CD14-positive monocyte (primary cell): ENCODE measurements around the gene CCDC85C. TPM values are rescaled to one million over a fixed set of nuclear protein-coding genes. Genes with fewer than 3 reads are reported as not detected.

Experiments used
- DNase-seq, 3 donors: peaks; one replicate each; pipeline ENCODE4 v3.0.0-alpha.2; 2011 to 2022
- H2AFZ ChIP-seq: 2 replicates; pipeline ENCODE4 v1.6.0; 2012; ENCODE audit warnings: mild to moderate bottlenecking, low read depth, low read length, inconsistent platforms; ENCODE audit not compliant: insufficient read depth, poor library complexity, severe bottlenecking
- H3K27ac ChIP-seq, 2 donors: 1 replicate in 1 of 2; 2 replicates in 1 of 2; pipeline ENCODE4 v1.5.1; 2012 to 2013; ENCODE audit warnings: low read length in 2 of 2, control low read depth in 1 of 2, inconsistent platforms in 1 of 2, low read depth in 1 of 2, mild to moderate bottlenecking in 1 of 2
- H3K27me3 ChIP-seq, 2 donors: one replicate each; pipeline versions ENCODE4 v1.6.0 to v1.6.1; 2011 to 2013; ENCODE audit warnings: low read length in 2 of 2; ENCODE audit not compliant: control insufficient read depth in 2 of 2, insufficient read depth in 2 of 2
- H3K36me3 ChIP-seq, 2 donors: replicated peaks in 1 of 2; 1 replicate in 1 of 2; 2 replicates in 1 of 2; pipeline versions ENCODE4 v1.5.1 to v1.6.1; 2012 to 2013; ENCODE audit warnings: low read length in 2 of 2, control low read depth in 1 of 2, inconsistent platforms in 1 of 2, mild to moderate bottlenecking in 1 of 2; ENCODE audit not compliant: insufficient read depth in 2 of 2, control insufficient read depth in 1 of 2
- H3K4me1 ChIP-seq, 2 donors: 1 replicate in 1 of 2; 2 replicates in 1 of 2; pipeline versions ENCODE4 v1.5.1 to v1.6.1; 2012 to 2013; ENCODE audit warnings: low read length in 2 of 2, control low read depth in 1 of 2, inconsistent platforms in 1 of 2, mild to moderate bottlenecking in 1 of 2, moderate library complexity in 1 of 2; ENCODE audit not compliant: insufficient read depth in 2 of 2, control insufficient read depth in 1 of 2
- H3K4me2 ChIP-seq: replicated peaks from 2 replicates; pipeline ENCODE3; 2012; ENCODE audit warnings: low read length, moderate library complexity, mild to moderate bottlenecking; ENCODE audit not compliant: poor library complexity, severe bottlenecking; ENCODE audit errors: extremely low read depth
- H3K4me3 ChIP-seq, 3 experiments: fragments of 200-600 bp in 1 of 3; sonication (generic) in 1 of 3; replicated peaks in 1 of 3; 1 replicate in 2 of 3; 2 replicates in 1 of 3; pipeline ENCODE4 v1.5.1; 2011 to 2013; ENCODE audit warnings: low read length in 3 of 3, mild to moderate bottlenecking in 3 of 3, control low read depth in 2 of 3, low read depth in 2 of 3, inconsistent platforms in 1 of 3, moderate library complexity in 1 of 3
- H3K79me2 ChIP-seq: 2 replicates; pipeline ENCODE4 v1.6.0; 2012; ENCODE audit warnings: mild to moderate bottlenecking, control low read depth, inconsistent platforms, low read length, moderate library complexity; ENCODE audit not compliant: insufficient read depth
- H3K9ac ChIP-seq: 2 replicates; pipeline ENCODE4 v1.6.0; 2017; ENCODE audit warnings: low read length, mild to moderate bottlenecking; ENCODE audit not compliant: insufficient read depth, poor library complexity, severe bottlenecking
- H3K9me3 ChIP-seq, 2 donors: replicated peaks in 1 of 2; 1 replicate in 1 of 2; 2 replicates in 1 of 2; pipeline versions ENCODE4 v1.5.1 to v1.6.1; 2012 to 2013; ENCODE audit warnings: low read length in 2 of 2, control low read depth in 1 of 2; ENCODE audit not compliant: control insufficient read depth in 1 of 2, insufficient read depth in 1 of 2
- H4K20me1 ChIP-seq: 2 replicates; pipeline ENCODE4 v1.6.0; 2012; ENCODE audit warnings: mild to moderate bottlenecking, low read length, control low read depth, moderate library complexity; ENCODE audit not compliant: insufficient read depth
- H3K27ac Mint-ChIP-seq, 7 donors: one replicate each; pipeline ENCODE4 v1.8.0; 2020; ENCODE audit warnings: mild to moderate bottlenecking in 7 of 7, mixed read lengths in 7 of 7, moderate library complexity in 6 of 7, inconsistent platforms in 2 of 7
- H3K27me3 Mint-ChIP-seq, 3 donors: one replicate each; pipeline ENCODE4 v1.8.0; 2021 to 2022; ENCODE audit warnings: low read depth in 3 of 3, mild to moderate bottlenecking in 3 of 3, mixed read lengths in 3 of 3, moderate library complexity in 3 of 3, inconsistent platforms in 1 of 3
- H3K36me3 Mint-ChIP-seq, 2 donors: one replicate each; pipeline ENCODE4 v1.8.0; 2020; ENCODE audit warnings: mixed read lengths in 2 of 2, inconsistent platforms in 1 of 2, mild to moderate bottlenecking in 1 of 2
- H3K4me1 Mint-ChIP-seq: one replicate; pipeline ENCODE4 v1.8.0; 2020; ENCODE audit warnings: mild to moderate bottlenecking, mixed read lengths
- H3K4me3 Mint-ChIP-seq, 2 donors: one replicate each; pipeline ENCODE4 v1.8.0; 2020; ENCODE audit warnings: mild to moderate bottlenecking in 2 of 2, mixed read lengths in 2 of 2, moderate library complexity in 1 of 2
- H3K9me3 Mint-ChIP-seq, 7 donors: one replicate each; pipeline ENCODE4 v1.8.0; 2020 to 2022; ENCODE audit warnings: mixed read lengths in 7 of 7, mild to moderate bottlenecking in 6 of 7, moderate library complexity in 6 of 7, inconsistent platforms in 2 of 7
- WGBS: methylation state at CpG from one replicate; pipeline ENCODE4 v1.1.5; 2013; ENCODE audit warnings: missing lambda C conversion rate; ENCODE audit not compliant: insufficient coverage; 5-methylcytosine and 5-hydroxymethylcytosine counted together
- intact Hi-C, 2 donors: fragments of 100-400 bp; cut with micrococcal nuclease; formaldehyde crosslinking; loops; one replicate each; pipeline versions ENCODE4 v1.15.0 to v1.15.1; 2023
- polyA plus RNA-seq, 3 donors: library from polyadenylated mRNA; depleted of rRNA in 1 of 3; unstranded in 2 of 3; stranded (reverse) in 1 of 3; fragments of 300-500 nt in 2 of 3; fragments of >200 nt in 1 of 3; fragmentation: Illumina TruSeq in 2 of 3; gene quantifications; 1 replicate in 2 of 3; 2 replicates in 1 of 3; pipeline ENCODE4 v1.2.3, GENCODE V29; 2012 to 2021
- TF ChIP-seq, protein P1 (sequence below): fragments of 200-600 bp; IDR thresholded peaks from one replicate; pipeline ENCODE4 v1.8.0; 2022; ENCODE audit warnings: antibody characterized with exemption, mild to moderate bottlenecking

CCDC85C gene
- polyA plus RNA-seq, 3 donors, result under 0.01 to 0.03 TPM; not detected in 1

DNA sequence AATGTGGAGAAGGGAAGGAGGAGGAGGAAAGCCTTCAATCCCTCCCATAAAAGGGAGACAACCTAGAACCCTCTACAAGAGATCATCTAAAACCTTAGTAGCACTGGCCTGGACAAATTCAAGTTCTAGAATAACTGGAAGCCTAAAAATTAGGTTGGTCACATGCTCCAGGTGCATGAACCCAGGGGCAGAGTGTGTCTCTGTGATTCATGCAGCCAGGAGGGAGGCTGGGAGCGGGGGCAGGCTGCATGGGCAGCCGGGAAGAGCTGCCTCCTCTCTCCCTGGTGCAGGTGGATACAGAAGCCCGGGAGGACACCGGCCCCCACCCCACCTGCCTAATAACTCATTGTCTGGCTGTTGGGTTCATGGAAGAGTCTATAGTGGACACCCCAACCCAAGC lies 38.6 kb downstream of the CCDC85C start:
- Mint-ChIP-seq H3K4me1 (no peaks in the 10 kb centered on the region), H3K4me3 (no peak overlapping the region), H3K36me3 (no peaks in the 10 kb centered on the region), H3K9me3 (peaks cover 0 to 2% (median 0%) of the 10 kb centered on the region in 7 donors), H3K27ac (no peak overlapping the region), H3K27me3 (peaks cover 5 to 10% (median 7%) of the 10 kb centered on the region in 3 donors)
- WGBS, result no CpG with 5 or more reads among the region's 4 CpGs
- Histone ChIP-seq H3K4me2 (no peak overlapping the region), H3K9ac (no peak overlapping the region), H2AFZ (no peak overlapping the region), H3K4me1 (no peaks in the 10 kb centered on the region), H3K27ac (no peak overlapping the region), H3K79me2 (no peaks in the 10 kb centered on the region), H3K36me3 (no peaks in the 10 kb centered on the region), H3K9me3 (no peaks in the 10 kb centered on the region), H3K4me3 (no peak overlapping the region), H4K20me1 (no peaks in the 10 kb centered on the region), H3K27me3 (no peaks in the 10 kb centered on the region)
- no peak for DNase-seq
- TF ChIP-seq, protein P1, sequence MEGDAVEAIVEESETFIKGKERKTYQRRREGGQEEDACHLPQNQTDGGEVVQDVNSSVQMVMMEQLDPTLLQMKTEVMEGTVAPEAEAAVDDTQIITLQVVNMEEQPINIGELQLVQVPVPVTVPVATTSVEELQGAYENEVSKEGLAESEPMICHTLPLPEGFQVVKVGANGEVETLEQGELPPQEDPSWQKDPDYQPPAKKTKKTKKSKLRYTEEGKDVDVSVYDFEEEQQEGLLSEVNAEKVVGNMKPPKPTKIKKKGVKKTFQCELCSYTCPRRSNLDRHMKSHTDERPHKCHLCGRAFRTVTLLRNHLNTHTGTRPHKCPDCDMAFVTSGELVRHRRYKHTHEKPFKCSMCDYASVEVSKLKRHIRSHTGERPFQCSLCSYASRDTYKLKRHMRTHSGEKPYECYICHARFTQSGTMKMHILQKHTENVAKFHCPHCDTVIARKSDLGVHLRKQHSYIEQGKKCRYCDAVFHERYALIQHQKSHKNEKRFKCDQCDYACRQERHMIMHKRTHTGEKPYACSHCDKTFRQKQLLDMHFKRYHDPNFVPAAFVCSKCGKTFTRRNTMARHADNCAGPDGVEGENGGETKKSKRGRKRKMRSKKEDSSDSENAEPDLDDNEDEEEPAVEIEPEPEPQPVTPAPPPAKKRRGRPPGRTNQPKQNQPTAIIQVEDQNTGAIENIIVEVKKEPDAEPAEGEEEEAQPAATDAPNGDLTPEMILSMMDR, result no peak
- intact Hi-C loops, result no loop called here

DNA sequence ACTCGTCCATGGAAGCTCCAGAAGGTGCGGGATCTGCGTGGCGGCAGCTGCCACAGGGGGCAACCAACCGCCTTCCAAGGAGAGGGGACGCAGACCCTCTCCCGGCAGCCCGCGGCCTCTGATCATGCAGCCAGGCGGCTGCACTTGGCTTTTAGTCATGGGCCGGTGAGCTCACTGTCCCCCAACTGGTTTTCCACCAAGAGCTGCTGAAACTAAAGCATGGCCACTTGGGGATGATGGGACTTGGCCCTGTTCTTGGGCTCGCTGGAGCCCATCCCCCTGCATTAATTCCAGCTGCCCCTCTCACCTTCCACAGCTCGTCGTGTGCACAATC lies 39.1 kb downstream of the CCDC85C start:
- peaks cover 4 to 10% (median 8%) of the 10 kb centered on the region in 3 donors for H3K27me3 Mint-ChIP-seq
- Histone ChIP-seq H3K4me2 (no peak overlapping the region), H3K9me3 (no peaks in the 10 kb centered on the region), H3K4me1 (no peaks in the 10 kb centered on the region), H3K27ac (no peak overlapping the region), H3K27me3 (no peaks in the 10 kb centered on the region), H4K20me1 (no peaks in the 10 kb centered on the region), H3K9ac (no peak overlapping the region), H3K4me3 (no peak overlapping the region), H3K36me3 (no peaks in the 10 kb centered on the region), H2AFZ (no peak overlapping the region), H3K79me2 (no peaks in the 10 kb centered on the region)
- no peak overlapping the region for H3K27ac Mint-ChIP-seq
- intact Hi-C loops, result no loop called here
- 89% methylated on average over 14 of the region's 14 CpGs for WGBS
- DNase-seq, result no peak
- TF ChIP-seq, protein P1, result no peak
- peaks cover 0 to 2% (median 0%) of the 10 kb centered on the region in 7 donors for H3K9me3 Mint-ChIP-seq
- H3K4me3 Mint-ChIP-seq, result no peak overlapping the region
- no peaks in the 10 kb centered on the region for H3K4me1 Mint-ChIP-seq
- H3K36me3 Mint-ChIP-seq, result no peaks in the 10 kb centered on the region
